Bone marrow (tissue), 2 donors: ENCODE data around the gene FUBP3.

Experiments
- DNase-seq, 2 donors: peaks; one replicate each; lab custom pipeline; 2025; lab: John Stamatoyannopoulos, UW

FUBP3 gene

DNA sequence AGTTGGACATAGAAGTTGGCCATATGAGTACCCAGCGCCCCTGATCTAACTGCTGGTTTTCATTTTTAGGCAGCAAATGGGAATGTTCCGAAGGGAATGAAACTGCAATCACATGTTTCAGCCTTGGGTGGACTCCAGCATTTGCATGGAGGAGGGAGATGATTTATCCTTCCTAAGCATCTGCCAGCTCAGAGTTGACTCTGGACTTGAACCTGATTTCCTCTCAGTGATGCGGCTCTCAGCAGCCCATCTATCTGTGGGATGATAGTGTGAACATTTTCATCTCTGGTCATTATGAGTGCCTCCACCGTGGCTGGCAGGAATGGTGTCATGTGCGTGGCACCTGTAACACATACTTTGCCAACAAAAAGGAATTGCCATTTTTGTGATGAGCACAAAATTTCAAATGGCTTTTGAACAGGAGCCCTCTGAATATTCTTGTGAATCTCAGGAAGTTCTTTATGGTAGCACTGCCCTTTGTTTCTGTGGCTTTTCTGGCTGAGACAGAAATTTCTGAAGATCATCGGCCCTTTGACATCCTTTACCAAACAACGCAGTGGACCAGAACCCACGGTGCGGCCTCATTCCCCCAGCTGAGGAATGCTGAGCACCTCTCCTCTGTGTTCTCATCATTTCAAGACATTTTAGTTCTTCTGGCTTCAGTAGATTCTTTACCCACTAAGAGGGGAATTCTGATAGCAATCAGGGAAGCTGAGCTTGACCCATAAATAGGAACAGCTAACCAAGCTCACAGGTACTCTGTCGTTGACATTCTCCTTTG lies 28.5 kb downstream of the FUBP3 start:
- no peak for DNase-seq

DNA sequence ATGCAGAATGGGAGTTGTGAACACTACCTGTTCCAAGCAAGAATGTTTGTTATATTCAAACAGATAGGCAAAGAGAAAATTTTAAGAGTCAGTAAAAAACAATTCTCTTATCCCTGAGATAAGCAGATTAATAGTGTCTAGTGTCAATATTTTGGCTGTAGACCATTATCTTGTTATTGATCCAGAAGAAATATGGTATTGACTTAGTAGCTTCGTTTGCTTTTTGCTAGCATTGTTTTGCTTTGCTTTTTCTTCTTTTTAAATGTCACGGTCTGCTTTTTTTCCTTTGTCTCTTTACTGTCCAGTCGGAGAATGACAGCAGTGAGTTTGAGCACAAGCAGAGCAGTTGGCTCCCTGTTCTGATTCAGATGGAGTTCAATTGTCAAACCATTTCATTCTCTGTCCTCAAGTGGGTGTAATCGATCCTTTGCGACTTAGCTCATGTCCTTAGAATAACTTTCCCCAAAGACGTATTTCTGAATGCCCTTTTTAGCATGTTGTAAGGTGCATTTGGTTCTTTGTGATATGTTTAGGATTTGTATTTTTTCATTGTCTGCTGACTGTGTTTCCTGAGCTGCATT lies 29.3 kb downstream of the FUBP3 start:
- no peak for DNase-seq

DNA sequence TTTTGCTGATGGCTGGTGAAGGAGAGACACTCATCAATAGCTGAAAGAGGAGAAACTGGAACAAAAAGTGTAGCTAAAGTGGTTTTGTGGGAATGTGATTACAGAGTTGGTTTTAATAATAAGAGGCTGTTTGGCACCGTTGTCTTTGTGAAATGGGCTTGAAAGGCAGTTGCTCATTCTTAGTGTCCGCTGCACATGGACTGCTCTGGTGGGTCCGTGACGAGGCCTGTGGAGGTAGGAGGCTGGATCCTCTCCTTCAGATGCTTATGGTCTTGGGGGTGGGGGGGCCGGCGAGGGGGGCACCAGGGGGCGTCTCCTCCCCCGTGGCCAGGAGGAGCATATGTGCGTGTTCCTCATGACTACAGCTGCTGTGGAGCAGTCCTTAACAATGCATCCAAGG lies 29.8 kb downstream of the FUBP3 start:
- no peak for DNase-seq

DNA sequence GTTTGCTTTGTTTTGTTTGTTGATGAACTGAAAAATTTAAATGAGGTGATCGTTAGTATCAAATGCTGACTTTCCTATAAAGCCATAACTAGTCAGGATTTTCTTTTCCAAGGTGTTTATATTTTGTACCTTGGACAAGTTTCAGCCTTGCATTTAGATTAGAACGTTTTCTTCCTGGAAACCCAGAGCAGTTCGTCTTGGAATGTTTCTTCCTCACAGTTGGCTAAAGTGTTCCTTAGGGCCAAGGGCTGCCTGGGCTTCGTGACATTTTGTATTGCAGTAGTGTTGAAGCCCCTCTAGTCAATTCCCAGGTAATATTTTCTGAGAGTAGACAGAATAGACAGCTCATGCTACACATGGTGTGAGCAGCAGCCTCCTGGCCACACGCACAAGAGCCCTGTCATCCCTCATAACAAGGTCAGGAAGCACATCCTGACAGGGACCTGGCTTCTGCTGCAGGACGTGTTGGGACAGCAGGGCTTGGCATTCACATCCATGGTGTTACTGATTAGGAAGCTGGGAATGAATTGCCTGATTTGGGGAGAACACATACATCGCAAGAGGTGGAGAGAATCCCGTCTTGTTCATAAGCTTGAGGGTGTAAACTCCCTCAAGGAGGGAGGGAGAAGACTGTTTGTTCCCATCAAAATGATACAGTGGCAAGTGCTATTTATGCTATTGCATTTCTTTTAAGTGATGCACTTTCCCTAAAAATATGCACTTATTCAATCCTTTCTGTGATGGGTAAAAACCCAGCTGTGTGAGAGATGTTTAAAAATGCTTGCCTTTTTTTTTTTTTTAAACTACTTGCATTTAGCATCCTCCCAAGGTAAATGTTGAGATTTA lies 31.7 kb downstream of the FUBP3 start:
- no peak for DNase-seq

DNA sequence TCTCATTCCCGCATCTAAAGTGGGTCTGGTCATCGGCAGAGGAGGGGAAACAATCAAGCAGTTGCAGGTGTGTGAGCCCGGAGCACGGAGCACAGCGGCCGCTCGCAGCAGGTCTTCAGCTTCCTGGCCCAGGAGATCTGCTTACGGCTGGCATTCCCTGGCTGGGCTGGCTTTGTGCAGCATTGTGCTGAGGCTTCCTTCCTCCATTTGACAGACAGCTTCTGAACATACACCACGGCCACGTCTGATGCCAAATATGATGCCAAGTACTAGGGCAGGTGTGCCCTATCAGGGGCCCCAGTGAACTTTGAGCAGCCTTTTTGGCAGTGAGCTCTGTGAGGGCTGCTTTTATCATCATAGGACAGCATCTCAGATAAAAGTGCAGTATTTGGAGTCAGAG lies 37.1 kb downstream of the FUBP3 start:
- DNase-seq: no peak

DNA sequence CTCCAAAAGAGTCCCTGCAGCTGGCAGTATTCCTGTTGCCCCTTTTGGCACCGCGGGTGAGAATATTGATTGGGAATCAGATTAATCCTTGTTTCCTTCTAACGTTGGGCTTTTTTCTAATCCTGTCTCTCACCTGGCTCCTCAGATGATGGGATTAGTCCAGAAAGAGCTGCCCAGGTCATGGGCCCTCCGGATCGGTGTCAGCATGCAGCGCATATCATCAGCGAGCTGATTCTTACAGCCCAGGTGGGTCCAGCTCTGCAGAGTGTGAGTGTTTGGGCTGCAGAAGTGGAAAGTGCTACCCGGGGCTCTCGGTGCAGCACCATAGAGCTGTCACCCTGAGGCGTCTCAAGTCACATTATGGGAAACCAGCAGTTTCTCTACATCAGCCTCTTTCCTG lies 44.1 kb downstream of the FUBP3 start:
- no peak for DNase-seq

DNA sequence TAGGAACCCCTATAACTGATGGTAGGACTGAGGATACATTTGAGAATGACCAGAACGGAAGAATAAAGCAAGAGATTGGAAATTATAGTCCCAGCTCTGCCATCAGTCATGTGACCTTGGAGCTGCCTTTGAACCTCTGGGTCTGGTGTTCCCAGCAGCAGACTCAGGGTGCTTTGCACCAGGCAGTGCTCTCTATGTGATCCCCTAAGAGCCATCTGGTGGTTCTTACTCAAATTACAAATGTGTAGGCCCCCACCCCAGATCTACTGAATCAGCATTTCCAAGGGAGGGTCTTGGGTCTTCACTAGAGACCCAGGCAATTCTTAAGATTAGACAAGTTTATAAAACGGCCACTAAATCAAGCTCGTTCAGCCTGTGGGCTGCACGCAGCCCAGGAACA lies 44.8 kb downstream of the FUBP3 start:
- no peak for DNase-seq

DNA sequence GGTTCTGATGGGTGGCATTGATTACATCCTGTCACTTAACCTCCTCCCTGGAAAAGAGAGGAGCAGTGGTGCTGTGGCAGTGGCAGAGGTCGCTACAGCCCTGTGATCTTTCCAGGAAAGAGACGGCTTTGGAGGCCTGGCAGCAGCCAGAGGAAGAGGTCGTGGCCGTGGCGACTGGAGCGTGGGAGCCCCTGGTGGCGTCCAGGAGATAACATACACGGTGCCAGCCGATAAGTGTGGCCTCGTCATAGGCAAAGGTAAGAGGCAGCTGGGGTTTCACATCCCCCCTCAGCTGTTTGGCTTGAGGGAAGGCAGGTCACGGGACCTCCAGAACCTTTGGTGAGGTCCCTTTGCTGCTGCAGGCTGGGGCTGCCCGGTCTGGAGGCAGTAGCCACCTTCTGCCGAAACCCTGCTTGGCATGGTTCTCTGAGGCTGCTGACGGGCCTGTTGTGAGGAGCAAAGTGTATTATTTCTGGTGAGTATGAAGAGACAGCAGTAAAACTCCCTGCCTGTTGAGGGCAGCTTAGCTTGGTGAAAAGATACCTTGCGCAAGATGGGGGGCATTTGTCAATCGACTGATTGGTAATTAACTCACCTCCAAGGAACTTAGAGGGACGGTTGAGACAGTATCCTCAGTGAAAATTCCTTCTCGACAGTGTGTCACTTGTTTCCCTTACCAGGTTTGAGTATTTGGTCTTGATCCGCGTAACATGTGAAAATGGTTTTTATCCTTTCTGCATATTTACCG lies 47.0 kb downstream of the FUBP3 start:
- DNase-seq: no peak

DNA sequence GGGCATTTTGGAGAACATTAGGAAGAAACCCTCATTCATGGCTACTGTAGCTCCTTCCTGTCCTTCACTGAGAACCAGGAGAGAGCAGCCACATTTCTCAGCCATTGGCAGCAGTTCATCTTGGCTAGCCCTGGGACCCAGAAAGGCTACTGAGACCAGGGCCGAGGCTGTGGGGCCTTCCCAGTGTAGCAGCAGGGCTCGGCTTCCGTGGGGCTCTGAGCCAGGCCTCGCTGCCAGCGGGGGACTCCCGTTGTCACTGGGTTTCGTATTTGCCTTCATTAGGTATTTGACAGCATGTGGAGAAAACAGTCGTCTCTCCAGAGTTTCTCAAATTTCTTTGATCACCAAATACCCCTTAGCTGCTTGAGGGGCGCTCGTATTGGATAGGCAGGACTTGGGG lies 47.7 kb downstream of the FUBP3 start:
- no peak for DNase-seq

DNA sequence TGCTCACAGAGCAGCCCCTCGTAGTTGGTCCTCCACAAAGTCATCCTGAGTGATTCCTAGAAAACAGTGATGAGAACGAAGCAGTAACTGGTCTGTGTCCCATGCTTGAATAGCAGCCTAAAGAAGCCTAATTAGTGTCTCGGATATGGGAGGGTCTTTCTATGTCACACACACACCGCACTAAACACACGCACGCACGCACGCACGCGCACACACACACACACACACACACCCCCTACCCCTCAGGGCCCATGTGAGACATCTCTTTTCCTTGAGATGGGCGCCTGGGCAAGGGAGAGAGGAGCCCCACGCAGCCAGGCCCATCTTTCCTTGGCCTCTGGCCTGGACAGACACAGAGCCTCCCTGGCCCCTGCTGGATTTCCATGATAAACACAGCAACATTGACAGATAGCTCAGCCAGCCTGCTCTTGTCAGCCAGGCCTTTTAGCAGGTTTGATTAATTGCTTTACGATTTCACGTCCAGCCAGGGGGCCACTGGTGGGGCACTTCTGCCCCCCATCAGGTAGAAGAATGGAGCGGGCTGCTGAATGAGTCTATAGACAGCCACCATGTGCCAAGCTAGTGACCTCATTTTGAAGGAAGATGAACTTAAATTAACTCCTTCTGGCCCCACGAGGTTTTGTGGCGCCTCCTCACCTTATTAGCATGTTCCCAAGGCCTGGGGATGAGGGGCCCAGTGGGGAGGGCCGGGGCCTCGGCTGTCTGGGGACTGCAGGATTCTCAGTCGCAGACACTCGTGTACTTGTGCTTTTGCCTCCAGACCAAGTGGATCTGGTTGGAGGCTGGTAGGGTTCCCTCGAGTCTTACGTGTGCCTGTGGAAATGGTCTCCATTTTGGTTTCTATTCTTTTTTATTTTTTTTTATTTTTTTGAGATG lies 48.8 kb downstream of the FUBP3 start:
- DNase-seq: no peak

DNA sequence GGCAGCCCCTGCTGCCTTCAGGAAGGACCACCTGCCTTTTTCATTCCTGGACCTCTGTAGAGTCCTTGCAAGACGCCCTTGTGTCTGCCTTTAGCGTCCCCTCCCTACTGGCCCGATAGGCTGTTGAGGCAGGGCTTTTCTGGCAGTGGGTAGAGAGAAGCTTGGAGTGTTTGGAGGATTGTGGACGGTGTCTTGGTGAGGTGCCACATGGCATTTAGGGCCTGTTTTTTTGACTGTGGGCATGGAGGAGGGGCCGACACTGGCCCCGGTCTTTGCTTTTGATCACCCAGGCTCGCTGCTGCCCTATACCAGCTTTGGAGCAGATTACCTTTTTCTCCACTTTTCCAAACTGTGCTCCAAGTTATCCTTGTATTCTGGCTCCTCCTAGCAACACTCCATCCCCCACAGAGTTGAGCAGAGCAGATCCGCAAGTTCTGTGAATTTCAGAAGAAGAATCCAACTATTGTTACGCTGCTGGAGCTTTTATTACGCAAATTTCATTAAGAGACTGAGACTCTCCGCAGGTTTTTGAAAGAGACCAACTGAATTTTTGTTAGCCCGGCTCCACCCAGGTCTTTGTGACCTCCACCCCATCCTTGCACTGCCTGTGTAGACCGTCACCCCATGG lies 50.2 kb downstream of the FUBP3 start:
- no peak for DNase-seq

DNA sequence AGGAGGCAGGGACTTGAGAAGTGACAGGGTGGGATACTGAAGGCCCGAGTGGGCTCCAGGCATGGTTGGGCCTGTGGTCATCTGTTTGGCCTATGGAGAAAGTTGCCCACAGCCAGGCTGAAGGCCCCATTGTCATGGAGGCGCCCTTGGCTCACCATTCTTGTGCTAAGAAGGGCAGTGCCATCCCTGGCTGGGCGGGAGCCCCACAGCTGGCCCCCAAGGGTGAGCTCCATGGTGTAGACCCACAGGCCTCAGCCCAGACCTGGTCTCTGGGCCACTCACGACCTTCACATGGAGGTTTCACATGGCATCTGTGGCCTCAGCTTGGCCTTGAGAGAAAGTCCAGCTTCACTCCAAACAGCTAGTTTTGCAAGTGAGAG lies 50.7 kb downstream of the FUBP3 start:
- DNase-seq: no peak

DNA sequence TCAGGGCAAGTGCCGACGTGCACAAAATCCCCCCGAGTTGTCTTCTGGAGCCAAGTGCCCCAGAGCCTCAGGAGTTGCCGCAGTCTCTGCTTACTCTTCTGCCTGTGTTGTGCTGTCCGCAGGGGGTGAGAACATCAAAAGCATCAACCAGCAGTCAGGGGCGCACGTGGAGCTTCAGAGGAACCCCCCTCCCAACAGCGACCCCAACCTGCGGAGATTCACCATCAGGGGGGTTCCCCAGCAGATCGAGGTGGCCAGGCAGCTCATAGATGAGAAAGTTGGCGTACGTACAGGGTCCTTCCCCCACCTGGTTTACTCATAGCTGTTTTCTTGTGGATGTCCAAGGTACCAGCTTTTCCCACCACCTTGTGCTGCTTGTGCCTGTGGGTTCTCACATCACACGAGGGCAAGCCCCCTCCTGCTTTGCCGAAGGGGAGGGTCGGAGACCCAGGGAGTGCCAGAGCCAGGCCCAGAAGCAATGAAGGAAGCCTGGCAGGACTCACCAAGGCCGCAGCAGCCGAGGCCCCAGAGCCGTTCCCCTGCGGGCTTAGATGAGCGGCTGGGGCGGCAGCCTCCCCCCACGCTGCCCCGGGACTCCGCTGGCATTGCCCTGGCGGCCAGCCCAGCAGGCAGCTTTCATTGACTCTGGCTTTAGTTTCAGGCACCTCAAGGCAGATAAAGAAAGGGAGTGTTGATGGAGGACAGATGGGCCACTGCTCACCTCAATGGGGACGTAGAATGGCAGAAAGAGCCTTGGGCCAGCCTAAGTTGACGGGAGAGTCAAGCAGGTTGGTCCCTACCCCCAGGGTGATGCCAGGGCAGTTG lies 51.3 kb downstream of the FUBP3 start:
- DNase-seq: no peak

DNA sequence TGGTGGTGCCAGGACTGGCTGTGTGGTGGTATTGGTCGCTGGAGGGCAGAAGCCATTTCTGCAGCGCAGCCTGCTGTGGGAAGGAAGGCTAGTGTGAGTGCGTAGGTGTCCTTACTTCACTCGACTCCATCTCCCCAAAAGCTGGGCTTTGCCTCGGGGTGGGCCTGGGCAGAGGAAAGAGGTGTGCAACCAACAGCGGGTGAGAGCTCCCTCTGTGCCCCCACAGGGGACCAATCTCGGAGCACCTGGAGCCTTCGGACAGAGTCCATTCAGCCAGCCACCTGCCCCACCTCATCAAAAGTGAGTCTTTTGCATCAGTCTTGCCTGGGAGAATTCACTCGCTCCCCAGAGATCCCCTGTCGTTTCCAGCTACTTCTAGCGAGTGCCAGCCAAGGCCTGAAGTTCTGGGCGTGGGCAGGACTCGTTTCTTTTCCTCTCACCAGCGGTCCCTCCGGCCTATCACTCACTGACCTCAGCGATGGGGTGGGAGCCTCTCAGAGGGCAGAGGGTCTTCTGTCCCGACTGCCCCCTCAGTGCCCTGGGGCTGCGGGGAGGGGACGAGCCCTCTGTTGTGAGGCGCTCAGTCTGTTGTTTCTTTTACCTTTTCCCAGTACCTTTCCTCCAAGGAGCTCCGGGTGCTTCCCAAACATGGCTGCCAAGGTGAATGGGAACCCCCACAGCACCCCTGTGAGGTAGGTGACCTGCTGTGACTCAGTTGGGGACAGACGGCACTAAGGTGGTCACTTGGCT lies 52.1 kb downstream of the FUBP3 start:
- no peak for DNase-seq

DNA sequence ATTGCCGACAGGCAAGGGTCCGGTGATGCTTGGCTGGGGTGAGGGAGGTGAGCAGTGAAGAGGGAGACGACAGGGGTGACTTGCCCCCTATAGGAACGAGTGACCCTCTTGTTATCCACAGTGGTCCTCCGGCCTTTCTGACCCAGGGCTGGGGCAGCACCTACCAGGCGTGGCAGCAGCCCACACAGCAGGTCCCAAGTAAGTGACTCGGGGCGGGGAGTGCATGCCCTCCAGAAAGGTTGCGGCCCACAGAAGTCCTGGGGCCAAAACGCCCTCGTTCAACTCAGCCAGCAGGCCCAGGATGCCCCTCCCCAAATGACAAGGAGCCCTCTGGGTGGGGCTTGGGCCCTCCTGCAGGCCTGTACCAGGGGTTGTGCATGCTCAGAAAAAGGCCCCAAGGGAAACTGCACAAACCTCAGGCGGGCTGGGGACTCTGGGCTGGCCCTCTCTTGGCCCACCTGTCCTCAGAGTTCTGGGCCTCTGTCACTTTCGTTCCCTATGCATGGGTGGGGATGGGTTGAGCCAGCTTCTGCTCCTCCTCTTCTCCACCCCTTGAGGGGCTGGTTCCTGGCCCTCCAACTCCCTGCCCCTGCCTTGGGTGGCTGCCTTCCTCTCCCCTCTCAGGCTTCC lies 52.8 kb downstream of the FUBP3 start:
- DNase-seq: no peak

DNA sequence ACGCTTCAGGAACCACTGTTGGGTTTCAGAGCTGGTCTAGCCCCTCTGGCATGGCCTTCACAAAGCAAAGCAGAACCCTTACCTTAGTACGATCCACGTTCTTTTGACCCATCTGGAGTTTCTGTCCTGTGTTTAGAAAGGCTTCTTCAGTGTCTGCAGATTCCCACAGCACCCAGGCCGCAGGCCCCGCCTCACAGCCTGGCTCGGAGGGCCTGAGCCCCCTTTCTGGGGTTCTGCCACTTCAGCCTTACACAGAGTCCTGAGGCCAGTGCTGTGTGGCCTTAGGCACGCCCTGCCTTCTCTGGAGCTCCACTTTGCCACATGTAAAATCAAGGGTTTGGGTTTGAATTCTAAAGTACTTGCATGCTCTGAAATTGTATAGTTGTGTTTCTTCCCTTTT lies 53.5 kb downstream of the FUBP3 start:
- no peak for DNase-seq

DNA sequence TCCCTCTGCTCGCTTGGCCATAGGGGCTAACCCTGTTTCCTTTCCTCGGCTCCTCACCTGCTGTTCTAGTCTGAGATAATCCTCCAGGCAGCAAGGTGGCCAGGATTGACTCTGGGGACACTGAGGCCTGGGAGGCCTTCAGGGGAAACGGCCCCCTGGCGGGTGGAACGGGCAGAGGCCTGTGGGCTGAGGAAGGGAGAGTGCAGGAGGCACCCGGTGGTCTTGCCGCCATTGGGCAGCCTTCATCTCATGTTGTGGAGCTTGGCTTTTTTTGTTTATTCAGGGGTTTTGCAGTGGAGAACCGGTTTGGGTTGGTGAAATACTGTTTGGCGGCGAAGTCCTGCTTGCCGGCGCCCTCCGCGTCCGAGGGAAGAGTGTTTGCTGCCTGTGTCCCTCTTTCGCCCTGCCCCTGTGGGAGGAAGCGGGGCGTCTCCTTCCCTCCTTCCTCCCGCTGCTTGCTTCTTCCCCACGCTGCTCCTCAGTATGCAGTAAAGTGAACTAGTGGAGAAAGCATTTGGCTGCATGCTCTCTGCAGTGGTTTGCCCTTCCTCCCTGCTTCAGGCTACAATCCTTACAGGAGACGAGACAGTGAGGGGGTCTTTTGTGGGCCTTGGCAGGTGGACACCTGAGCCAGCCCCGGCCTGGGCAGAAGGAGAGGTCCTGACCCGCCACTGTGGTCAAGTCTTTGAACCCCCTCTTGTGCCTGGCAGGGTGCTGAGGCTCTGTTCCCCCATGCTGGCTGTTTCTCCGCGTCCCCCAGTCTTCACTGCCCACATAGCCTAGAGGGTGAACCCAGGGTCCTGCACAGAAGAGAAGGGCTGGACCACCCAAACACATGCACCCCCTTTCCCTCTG lies 54.2 kb downstream of the FUBP3 start:
- no peak for DNase-seq
